Measurements from ENCODE around the gene ABHD18.
"Not testable (repeated sequence)": the region's sequence is repeated elsewhere in the genome, so short reads cannot be mapped to it uniquely, and the experiment has no call there.

Gene ABHD18

GRCh38 chr4:127993151-127993550, 27.9 kb downstream of the ABHD18 start:
- Histone ChIP-seq H3K36me3 (ENCODE audit: control insufficient read depth, insufficient read depth, low read length, severe bottlenecking) (peaks cover 3% of the 10 kb centered on the region), H3K9me3 (ENCODE audit: control insufficient read depth, low read length) (no peaks in the 10 kb centered on the region), H3K4me1 (ENCODE audit: control insufficient read depth, insufficient read depth, low read length) (no peaks in the 10 kb centered on the region), H3K27me3 (replicated peaks; ENCODE audit: control insufficient read depth, insufficient read depth, low read length) (no peaks in the 10 kb centered on the region), H3K9ac (ENCODE audit: low read length) (no peak overlapping the region), H3K4me3 (ENCODE audit: low read length) (no peak overlapping the region)
- DNase-seq (ENCODE audit: low read depth): no peak

DNA sequence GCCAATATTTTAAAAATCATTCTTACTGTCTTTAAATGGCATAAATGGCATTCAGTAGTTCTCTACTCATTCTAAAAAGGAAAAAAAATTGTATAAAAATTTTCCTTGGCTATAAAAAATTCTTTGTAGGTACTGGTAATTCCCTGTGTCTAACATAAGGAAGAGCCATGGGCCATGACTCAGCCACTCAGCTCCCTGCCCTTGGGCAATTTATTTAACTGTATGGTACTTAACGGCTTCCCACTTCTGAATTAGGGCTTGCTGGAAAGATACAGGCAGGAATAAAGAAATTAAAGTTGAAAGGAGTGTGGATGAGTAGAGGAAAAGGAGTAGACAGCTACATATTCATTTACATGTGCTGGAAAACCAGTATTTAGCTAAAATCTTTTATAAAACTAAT, 30.6 kb downstream of the ABHD18 start:
- Histone ChIP-seq H3K36me3 (ENCODE audit: control insufficient read depth, insufficient read depth, low read length, severe bottlenecking) (peaks cover 2% of the 10 kb centered on the region), H3K9me3 (ENCODE audit: control insufficient read depth, low read length) (peaks cover 4% of the 10 kb centered on the region), H3K9ac (ENCODE audit: low read length) (no peak overlapping the region), H3K4me1 (ENCODE audit: control insufficient read depth, insufficient read depth, low read length) (no peaks in the 10 kb centered on the region), H3K4me3 (ENCODE audit: low read length) (no peak overlapping the region), H3K27me3 (replicated peaks; ENCODE audit: control insufficient read depth, insufficient read depth, low read length) (no peaks in the 10 kb centered on the region)
- DNase-seq (ENCODE audit: low read depth): peak; percentile 68

DNA sequence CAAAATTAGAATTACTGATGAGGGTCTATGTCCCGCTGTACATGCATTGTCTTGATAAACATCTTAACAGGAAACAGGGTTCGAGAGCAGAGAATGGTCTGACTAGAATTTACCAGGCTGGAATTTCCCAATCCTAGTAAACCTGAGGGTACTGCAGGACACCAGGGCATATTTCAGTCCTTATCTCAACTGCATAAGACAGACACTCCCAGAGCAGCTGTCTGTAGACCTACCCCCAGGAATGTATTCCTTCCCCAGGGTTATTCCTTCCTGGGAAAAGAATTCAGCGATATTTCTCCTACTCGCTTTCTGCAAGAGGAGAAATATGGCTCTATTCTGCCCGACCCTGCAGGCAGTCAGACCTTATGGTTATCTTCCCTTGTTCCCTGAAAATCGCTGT, 31.3 kb downstream of the ABHD18 start:
- not testable (repeated sequence) for H3K9ac ChIP-seq (ENCODE audit: low read length); H3K36me3 ChIP-seq (ENCODE audit: control insufficient read depth, insufficient read depth, low read length, severe bottlenecking); H3K4me1 ChIP-seq (ENCODE audit: control insufficient read depth, insufficient read depth, low read length); DNase-seq (ENCODE audit: low read depth); H3K27me3 ChIP-seq (replicated peaks; ENCODE audit: control insufficient read depth, insufficient read depth, low read length); H3K4me3 ChIP-seq (ENCODE audit: low read length); H3K9me3 ChIP-seq (ENCODE audit: control insufficient read depth, low read length)

- peak; percentile 84 for DNase-seq (ENCODE audit: low read depth)
- Histone ChIP-seq H3K36me3 (ENCODE audit: control insufficient read depth, insufficient read depth, low read length, severe bottlenecking) (peaks cover 2% of the 10 kb centered on the region), H3K9ac (ENCODE audit: low read length) (no peak overlapping the region), H3K4me1 (ENCODE audit: control insufficient read depth, insufficient read depth, low read length) (no peaks in the 10 kb centered on the region), H3K9me3 (ENCODE audit: control insufficient read depth, low read length) (peaks cover 4% of the 10 kb centered on the region), H3K4me3 (ENCODE audit: low read length) (no peak overlapping the region), H3K27me3 (replicated peaks; ENCODE audit: control insufficient read depth, insufficient read depth, low read length) (no peaks in the 10 kb centered on the region)
Observed at GRCh38 chr4:127997534-127998388, 32.6 kb downstream of the ABHD18 start.

DNA sequence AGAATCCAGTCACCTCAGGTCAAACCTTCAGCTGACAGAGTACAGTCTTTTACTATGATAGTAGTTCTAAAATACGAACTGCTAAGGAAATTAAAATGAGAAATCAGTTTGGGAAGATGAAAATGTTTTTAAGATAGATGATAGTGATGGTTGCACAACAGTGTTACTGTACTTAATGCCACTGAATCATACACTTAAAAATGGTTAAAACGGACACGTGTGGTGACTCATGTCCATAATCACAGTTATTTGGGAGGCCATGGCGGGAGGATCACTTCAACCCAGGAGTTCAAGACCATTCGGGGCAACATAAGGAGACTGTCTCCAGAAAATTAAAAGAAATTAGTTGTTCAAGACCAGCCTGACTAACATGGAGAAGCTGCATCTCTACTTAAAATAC, 41.4 kb downstream of the ABHD18 start:
- no peak for DNase-seq (ENCODE audit: low read depth)
- Histone ChIP-seq H3K4me1 (ENCODE audit: control insufficient read depth, insufficient read depth, low read length) (no peaks in the 10 kb centered on the region), H3K9ac (ENCODE audit: low read length) (no peak overlapping the region), H3K27me3 (replicated peaks; ENCODE audit: control insufficient read depth, insufficient read depth, low read length) (no peaks in the 10 kb centered on the region), H3K4me3 (ENCODE audit: low read length) (no peak overlapping the region), H3K36me3 (ENCODE audit: control insufficient read depth, insufficient read depth, low read length, severe bottlenecking) (no peaks in the 10 kb centered on the region), H3K9me3 (ENCODE audit: control insufficient read depth, low read length) (no peaks in the 10 kb centered on the region)

DNA sequence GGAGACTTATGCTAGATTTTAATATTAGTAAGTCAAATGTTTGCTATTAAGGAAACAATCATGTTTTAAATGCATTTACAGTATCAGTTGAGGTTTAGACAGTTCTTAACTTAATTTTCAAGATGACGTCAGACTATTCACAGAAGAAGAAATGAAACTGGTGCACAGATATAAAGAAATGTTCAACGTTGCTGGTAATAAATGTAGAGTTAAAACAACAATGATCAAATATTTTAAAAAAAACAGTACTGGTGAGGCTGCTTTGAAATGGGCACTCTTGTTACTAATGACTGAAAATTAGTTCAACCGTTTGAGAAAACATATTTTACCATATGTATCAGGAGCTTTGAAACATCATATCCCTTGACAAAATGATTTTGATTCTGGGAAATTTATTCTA, 44.2 kb downstream of the ABHD18 start:
- Histone ChIP-seq H3K9me3 (ENCODE audit: control insufficient read depth, low read length) (no peaks in the 10 kb centered on the region), H3K4me3 (ENCODE audit: low read length) (no peak overlapping the region), H3K36me3 (ENCODE audit: control insufficient read depth, insufficient read depth, low read length, severe bottlenecking) (peaks cover 6% of the 10 kb centered on the region), H3K4me1 (ENCODE audit: control insufficient read depth, insufficient read depth, low read length) (no peaks in the 10 kb centered on the region), H3K9ac (ENCODE audit: low read length) (no peak overlapping the region), H3K27me3 (replicated peaks; ENCODE audit: control insufficient read depth, insufficient read depth, low read length) (no peaks in the 10 kb centered on the region)
- no peak for DNase-seq (ENCODE audit: low read depth)

DNA sequence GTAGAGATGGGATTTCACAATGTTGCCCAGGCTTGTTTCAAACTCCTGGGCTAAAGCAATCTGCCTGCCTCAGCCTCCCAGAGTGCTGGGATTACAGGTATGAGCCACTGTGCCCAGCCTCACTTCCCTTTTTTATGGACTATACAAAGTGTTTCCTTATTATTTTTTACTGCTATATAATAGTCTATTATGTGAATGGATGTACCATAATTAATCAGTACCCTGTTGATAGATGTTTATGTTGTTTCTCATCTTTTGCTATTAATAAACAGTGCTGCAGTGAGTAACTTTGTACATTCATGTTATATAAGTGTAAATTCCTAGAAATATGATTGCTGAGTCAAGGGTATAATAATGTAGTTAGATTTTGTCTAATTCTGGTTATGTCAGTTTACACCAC, 60.1 kb downstream of the ABHD18 start:
- Histone ChIP-seq H3K4me1 (ENCODE audit: control insufficient read depth, insufficient read depth, low read length) (no peaks in the 10 kb centered on the region), H3K27me3 (replicated peaks; ENCODE audit: control insufficient read depth, insufficient read depth, low read length) (no peaks in the 10 kb centered on the region), H3K4me3 (ENCODE audit: low read length) (no peak overlapping the region), H3K9ac (ENCODE audit: low read length) (no peak overlapping the region), H3K9me3 (ENCODE audit: control insufficient read depth, low read length) (no peaks in the 10 kb centered on the region), H3K36me3 (ENCODE audit: control insufficient read depth, insufficient read depth, low read length, severe bottlenecking) (peaks cover 44% of the 10 kb centered on the region)
- no peak for DNase-seq (ENCODE audit: low read depth)

- Histone ChIP-seq H3K4me3 (ENCODE audit: low read length) (no peak overlapping the region), H3K9ac (ENCODE audit: low read length) (no peak overlapping the region), H3K4me1 (ENCODE audit: control insufficient read depth, insufficient read depth, low read length) (peaks cover 6% of the 10 kb centered on the region), H3K27me3 (replicated peaks; ENCODE audit: control insufficient read depth, insufficient read depth, low read length) (no peaks in the 10 kb centered on the region), H3K9me3 (ENCODE audit: control insufficient read depth, low read length) (no peaks in the 10 kb centered on the region), H3K36me3 (ENCODE audit: control insufficient read depth, insufficient read depth, low read length, severe bottlenecking) (peaks cover 34% of the 10 kb centered on the region)
- no peak for DNase-seq (ENCODE audit: low read depth)
Observed at GRCh38 chr4:128029907-128030306, 64.7 kb downstream of the ABHD18 start.

DNA sequence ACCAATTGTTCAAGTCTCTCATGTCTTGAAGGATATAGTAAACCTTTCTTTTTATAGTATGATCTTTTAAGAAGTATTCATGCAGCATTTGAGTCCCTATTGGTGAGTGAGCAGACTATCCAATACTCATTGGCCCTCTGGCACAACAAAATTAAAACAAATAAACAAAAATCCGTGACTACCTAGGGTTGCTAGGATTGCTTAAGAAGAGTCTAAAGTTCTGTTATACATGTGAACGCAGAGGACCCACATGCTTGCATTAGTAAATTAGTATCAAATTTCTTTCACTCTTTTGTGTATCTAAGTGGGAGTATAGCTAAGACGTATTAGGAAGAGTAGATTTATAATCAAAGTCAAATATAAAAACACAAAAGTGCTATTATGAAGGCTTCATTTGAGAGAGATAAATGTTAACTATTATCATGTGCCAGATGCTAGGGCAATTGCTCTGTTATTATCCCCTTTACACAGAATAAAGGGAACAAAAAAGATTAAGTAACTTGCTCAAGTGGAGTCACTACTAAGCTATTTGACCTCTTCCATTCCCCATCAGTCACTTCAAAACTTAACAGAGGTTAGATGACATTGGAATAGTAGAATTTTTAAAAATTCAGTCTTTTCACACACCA, 66.7 kb downstream of the ABHD18 start:
- Histone ChIP-seq H3K4me1 (ENCODE audit: control insufficient read depth, insufficient read depth, low read length) (peaks cover 6% of the 10 kb centered on the region), H3K36me3 (ENCODE audit: control insufficient read depth, insufficient read depth, low read length, severe bottlenecking) (peaks cover 27% of the 10 kb centered on the region), H3K9me3 (ENCODE audit: control insufficient read depth, low read length) (no peaks in the 10 kb centered on the region), H3K9ac (ENCODE audit: low read length) (no peak overlapping the region), H3K27me3 (replicated peaks; ENCODE audit: control insufficient read depth, insufficient read depth, low read length) (no peaks in the 10 kb centered on the region), H3K4me3 (ENCODE audit: low read length) (no peak overlapping the region)
- DNase-seq (ENCODE audit: low read depth): peak; percentile 57

DNA sequence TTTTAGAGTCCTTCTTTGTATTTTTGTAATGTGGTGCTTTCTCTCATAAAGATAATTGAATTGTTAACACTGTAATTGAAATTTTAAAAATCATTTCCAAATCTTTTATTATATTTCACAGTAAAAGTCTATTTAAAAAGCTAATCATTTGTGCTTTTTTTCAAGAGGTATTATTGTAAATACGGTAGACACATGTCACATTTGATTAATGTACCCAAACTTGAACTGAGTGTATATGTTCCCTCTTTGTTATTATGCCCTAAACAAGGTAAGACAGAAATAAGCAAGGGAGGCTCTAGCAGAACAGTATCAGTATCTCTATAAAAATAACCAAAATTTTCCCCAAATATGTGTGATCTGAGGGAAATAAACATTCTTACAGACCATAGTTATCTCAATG, 74.4 kb downstream of the ABHD18 start:
- Histone ChIP-seq H3K4me3 (ENCODE audit: low read length) (no peak overlapping the region), H3K4me1 (ENCODE audit: control insufficient read depth, insufficient read depth, low read length) (no peaks in the 10 kb centered on the region), H3K36me3 (ENCODE audit: control insufficient read depth, insufficient read depth, low read length, severe bottlenecking) (no peaks in the 10 kb centered on the region), H3K27me3 (replicated peaks; ENCODE audit: control insufficient read depth, insufficient read depth, low read length) (no peaks in the 10 kb centered on the region), H3K9ac (ENCODE audit: low read length) (no peak overlapping the region), H3K9me3 (ENCODE audit: control insufficient read depth, low read length) (no peaks in the 10 kb centered on the region)
- DNase-seq (ENCODE audit: low read depth): no peak

- H3K4me3 ChIP-seq (ENCODE audit: low read length); H3K9ac ChIP-seq (ENCODE audit: low read length); H3K36me3 ChIP-seq (ENCODE audit: control insufficient read depth, insufficient read depth, low read length, severe bottlenecking); DNase-seq (ENCODE audit: low read depth); H3K27me3 ChIP-seq (replicated peaks; ENCODE audit: control insufficient read depth, insufficient read depth, low read length); H3K4me1 ChIP-seq (ENCODE audit: control insufficient read depth, insufficient read depth, low read length); H3K9me3 ChIP-seq (ENCODE audit: control insufficient read depth, low read length): not testable (repeated sequence)
Observed at GRCh38 chr4:128047019-128047418, 81.8 kb downstream of the ABHD18 start.

Measured in adipocyte (in vitro differentiated cells).